Stimulated activated CD4-positive, alpha-beta T cell treated with anti-CD3 and anti-CD28 coated beads, Interleukin-1b, Interleukin-23, amount 100 ng/mL, for 24 hours (primary cell): Measurements from ENCODE around the gene MYEOV.

Experiments
- DNase-seq, 4 experiments: peaks; one replicate each; pipeline ENCODE4 v3.0.0-alpha.2; 2020; ENCODE audit warnings: low read depth in 4 of 4, low spot score in 1 of 4

MYEOV gene

GRCh38 chr11:69339041-69339733 is 45.2 kb downstream of the MYEOV start:
- DNase-seq, result no peak

- DNase-seq, result no peak
Measured at GRCh38 chr11:69339983-69340565, 46.1 kb downstream of the MYEOV start.

DNA sequence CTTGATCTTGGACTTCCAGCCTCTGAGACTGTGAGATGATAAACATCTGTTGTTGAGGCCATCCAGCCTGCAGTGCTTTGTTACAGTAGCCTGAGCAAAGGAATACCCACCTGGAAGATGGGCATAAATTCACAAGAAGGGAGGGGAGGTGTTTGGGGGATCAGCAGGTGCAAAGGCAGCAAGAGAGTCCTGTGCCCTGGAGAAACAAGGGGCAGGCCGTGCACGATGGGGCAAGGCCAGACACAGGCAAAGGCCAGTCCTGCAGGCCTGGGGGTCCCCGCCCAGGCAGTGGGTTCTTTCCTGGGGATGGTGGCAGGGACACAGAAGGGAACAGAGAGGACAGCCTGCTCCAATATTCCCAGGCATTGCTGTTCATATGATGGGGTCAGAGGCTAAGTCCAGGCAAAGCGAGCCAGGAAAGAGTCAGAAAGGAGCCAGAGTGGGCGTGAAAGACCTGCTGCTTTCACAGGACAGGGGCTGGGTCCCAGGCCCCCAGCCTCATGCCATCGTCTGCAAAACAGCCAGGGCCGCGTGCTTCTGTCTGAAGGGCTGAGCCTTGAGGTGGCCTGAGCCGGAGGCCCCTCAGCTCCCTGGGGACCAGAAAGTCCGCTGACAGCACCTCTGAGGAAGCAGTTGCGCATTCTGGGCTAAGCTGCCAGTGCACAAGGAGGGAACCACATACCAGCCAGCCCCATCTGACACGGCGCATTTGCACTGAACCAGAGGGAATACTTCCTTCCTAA is 48.8 kb downstream of the MYEOV start:
- no peak for DNase-seq

GRCh38 chr11:69343401-69344321 is 49.7 kb downstream of the MYEOV start:
- DNase-seq, result no peak

GRCh38 chr11:69344570-69345145 is 50.7 kb downstream of the MYEOV start:
- no peak for DNase-seq
